Sigmoid colon (tissue), 4 donors: ENCODE results near the gene TAGAP.

Source experiments
- EP300 ChIP-seq, 4 donors: sonication (generic); formaldehyde crosslinking; IDR thresholded peaks; one replicate each; pipeline ENCODE4 v1.6.1; 2017; ENCODE audit warnings: antibody characterized with exemption in 4 of 4
- POLR2A ChIP-seq, 2 donors: fragments of 450-650 bp; IDR thresholded peaks; one replicate each; pipeline ENCODE4 v1.6.1; 2016; ENCODE audit warnings: antibody characterized with exemption in 2 of 2, mild to moderate bottlenecking in 2 of 2, moderate library complexity in 2 of 2
- POLR2AphosphoS5 ChIP-seq, 4 donors: sonication (generic); formaldehyde crosslinking; IDR thresholded peaks; one replicate each; pipeline ENCODE4 v1.6.1; 2017; ENCODE audit warnings: antibody characterized with exemption in 4 of 4
- TF ChIP-seq, protein P1 (sequence below), 4 experiments: fragments of 450-650 bp in 3 of 4; fragments of 200-600 bp in 1 of 4; IDR thresholded peaks; one replicate each; pipeline ENCODE4 v1.5.1; 2016 to 2019; ENCODE audit warnings: antibody characterized with exemption in 4 of 4, mild to moderate bottlenecking in 3 of 4, moderate library complexity in 2 of 4

GRCh38 chr6:159013229-159013628 lies 31.6 kb downstream of the TAGAP start:
- TF ChIP-seq, protein P1, sequence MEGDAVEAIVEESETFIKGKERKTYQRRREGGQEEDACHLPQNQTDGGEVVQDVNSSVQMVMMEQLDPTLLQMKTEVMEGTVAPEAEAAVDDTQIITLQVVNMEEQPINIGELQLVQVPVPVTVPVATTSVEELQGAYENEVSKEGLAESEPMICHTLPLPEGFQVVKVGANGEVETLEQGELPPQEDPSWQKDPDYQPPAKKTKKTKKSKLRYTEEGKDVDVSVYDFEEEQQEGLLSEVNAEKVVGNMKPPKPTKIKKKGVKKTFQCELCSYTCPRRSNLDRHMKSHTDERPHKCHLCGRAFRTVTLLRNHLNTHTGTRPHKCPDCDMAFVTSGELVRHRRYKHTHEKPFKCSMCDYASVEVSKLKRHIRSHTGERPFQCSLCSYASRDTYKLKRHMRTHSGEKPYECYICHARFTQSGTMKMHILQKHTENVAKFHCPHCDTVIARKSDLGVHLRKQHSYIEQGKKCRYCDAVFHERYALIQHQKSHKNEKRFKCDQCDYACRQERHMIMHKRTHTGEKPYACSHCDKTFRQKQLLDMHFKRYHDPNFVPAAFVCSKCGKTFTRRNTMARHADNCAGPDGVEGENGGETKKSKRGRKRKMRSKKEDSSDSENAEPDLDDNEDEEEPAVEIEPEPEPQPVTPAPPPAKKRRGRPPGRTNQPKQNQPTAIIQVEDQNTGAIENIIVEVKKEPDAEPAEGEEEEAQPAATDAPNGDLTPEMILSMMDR (IDR thresholded peaks at IDR 0.05), result no peak
- TF ChIP-seq EP300 (IDR thresholded peaks at IDR 0.05) (no peak), POLR2AphosphoS5 (IDR thresholded peaks at IDR 0.05) (no peak), POLR2A (IDR thresholded peaks at IDR 0.05) (no peak)
